PC-9 (cell line): ENCODE measurements around the gene AUTS2.

Experiments
- CTCF ChIP-seq: fragments of 200-600 bp; sonication (generic); conservative IDR thresholded peaks from 2 replicates; pipeline ENCODE4 v1.6.1; 2017; ENCODE audit warnings: mixed run types, antibody characterized with exemption, mild to moderate bottlenecking, moderate library complexity
- EZH2 ChIP-seq: fragments of 200-600 bp; sonication (generic); IDR thresholded peaks from 2 replicates; pipeline ENCODE4 v1.8.0; 2017; ENCODE audit warnings: antibody characterized with exemption, low read depth

DNA sequence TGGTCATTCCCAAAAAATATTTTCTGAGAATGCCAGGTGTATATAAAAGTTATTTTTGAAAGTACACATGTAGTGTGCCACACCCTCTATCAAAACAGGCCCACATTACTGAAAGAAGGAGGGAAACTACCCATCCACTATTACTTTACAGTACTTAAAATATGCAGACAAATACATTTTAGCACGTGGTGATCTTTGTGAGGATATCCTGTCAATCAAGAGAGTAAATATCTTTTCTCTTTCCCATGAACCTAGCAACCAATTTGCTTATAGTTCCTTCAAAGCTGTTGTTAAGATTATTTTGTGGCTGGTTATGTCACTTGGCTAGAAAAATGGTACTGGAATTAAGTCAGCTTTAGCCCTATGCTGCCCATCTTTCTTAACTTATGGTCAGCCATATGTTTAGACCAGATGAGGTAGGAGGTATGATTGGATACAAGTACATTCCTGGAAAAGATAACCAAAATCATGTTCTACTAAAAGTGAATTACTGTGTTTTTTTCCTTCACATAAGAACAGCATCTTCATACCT is 70.1 kb downstream of the AUTS2 start:
- TF ChIP-seq CTCF (no peak), EZH2 (no peak)
